Purkinje cell (primary cell): ENCODE measurements around the gene DCLK3. TPM values are rescaled to one million over a fixed set of nuclear protein-coding genes. Genes with fewer than 3 reads are reported as not detected.

Experiments used
- polyA plus RNA-seq: library from polyadenylated mRNA; unstranded; fragments of >200 nt; fragmentation: Nextera tagmentation; gene quantifications from 2 replicates; pipeline ENCODE4 v1.2.1, GENCODE V29; 2014

The DCLK3 gene, protein sequence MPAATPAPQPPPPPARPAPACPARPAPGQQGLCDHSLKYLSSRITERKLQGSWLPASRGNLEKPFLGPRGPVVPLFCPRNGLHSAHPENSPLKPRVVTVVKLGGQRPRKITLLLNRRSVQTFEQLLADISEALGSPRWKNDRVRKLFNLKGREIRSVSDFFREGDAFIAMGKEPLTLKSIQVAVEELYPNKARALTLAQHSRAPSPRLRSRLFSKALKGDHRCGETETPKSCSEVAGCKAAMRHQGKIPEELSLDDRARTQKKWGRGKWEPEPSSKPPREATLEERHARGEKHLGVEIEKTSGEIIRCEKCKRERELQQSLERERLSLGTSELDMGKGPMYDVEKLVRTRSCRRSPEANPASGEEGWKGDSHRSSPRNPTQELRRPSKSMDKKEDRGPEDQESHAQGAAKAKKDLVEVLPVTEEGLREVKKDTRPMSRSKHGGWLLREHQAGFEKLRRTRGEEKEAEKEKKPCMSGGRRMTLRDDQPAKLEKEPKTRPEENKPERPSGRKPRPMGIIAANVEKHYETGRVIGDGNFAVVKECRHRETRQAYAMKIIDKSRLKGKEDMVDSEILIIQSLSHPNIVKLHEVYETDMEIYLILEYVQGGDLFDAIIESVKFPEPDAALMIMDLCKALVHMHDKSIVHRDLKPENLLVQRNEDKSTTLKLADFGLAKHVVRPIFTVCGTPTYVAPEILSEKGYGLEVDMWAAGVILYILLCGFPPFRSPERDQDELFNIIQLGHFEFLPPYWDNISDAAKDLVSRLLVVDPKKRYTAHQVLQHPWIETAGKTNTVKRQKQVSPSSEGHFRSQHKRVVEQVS
- 1.7 TPM in 1 of 2 replicates, not detected in the other for polyA plus RNA-seq

DNA sequence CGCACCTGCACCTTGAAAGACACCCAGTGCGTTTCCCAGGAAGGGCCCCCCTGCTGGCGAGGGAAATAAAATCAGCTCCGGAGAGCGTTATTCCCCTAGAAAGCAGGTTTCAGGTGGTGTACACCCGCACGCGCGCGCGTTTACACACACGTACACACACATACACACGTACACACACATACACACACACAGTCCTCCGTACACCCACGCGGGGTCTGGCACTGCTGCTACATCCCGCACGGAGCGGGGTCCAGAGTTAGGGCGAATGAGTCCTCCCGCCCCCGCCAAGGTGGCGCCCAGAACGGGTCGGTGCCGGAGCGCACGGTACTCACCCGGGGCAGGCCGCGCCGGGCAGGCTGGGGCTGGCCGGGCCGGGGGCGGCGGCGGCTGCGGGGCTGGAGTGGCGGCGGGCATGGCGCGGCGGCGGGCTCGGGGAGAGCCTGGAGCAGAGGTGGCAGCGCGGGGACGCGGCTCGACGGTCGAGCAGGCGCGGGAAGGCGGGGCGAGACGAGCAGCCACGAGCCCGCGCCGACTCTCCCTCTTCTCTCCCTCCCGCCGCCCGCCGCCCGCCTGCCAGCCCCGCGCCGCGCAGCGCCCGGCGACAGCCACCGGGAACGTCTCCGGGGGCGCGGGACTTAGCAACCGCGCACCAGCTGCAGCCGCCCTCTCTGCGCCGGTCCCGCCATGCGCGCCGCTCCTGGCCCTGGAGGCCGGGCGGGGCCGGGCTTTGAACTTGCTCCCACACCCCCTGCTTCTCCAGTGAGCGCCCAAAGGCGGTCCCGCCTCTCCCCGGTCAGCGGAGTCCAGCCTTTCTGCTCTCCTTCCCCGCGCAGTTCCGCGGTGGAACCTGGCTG lies at the start of gene DCLK3:
DCLK3 (minus strand) TSS at position 704 of the 854 bp plus-strand sequence; CDS start at position 414, 290 bp downstream.

Other genes with a start within 250 kb of the DCLK3 start
- gene TRANK1, start 180.5 kb upstream of the DCLK3 start, polyA plus RNA-seq: 1.9 and 2.1 TPM in 2 replicates
- gene EPM2AIP1, start 228.6 kb upstream of the DCLK3 start, polyA plus RNA-seq: 19.5 and 21.0 TPM in 2 replicates
- gene MLH1, start 229.0 kb upstream of the DCLK3 start, polyA plus RNA-seq: 19.3 and 21.6 TPM in 2 replicates